HEK293 (cell line): Measurements from ENCODE around the gene PPFIBP1.

ENCODE experiments used
- CTCF ChIA-PET: fragments of 350-600 bp; formaldehyde crosslinking; extraction: SDS; loops from one replicate; lab custom pipeline; 2021; ENCODE audit warnings: antibody characterized with exemption; lab: Yijun Ruan, JAX
- POLR2A ChIA-PET: fragments of 300-600 bp; formaldehyde crosslinking; extraction: SDS; loops from one replicate; lab custom pipeline; 2020; ENCODE audit warnings: antibody characterized with exemption, inconsistent platforms; lab: Yijun Ruan, JAX
- H3K27ac ChIP-seq: fragments of 200-500 bp; sonication (Bioruptor generic); 2 replicates; pipeline ENCODE4 v1.5.1; 2014; ENCODE audit warnings: low read depth, low read length, control low read depth, inconsistent platforms; ENCODE audit errors: extremely low read depth
- H3K36me3 ChIP-seq, 2 experiments: fragments of 200-500 bp in 1 of 2; sonication (Bioruptor generic) in 1 of 2; 1 replicate in 1 of 2; 2 replicates in 1 of 2; pipeline ENCODE4 v1.5.1; 2014 to 2017; ENCODE audit warnings: inconsistent platforms in 2 of 2, low read length in 2 of 2; ENCODE audit not compliant: control insufficient read depth in 2 of 2, insufficient read depth in 1 of 2
- H3K4me1 ChIP-seq: fragments of 200-500 bp; sonication (Bioruptor generic); 2 replicates; pipeline ENCODE4 v1.5.1; 2014; ENCODE audit warnings: mild to moderate bottlenecking, low read length, inconsistent platforms; ENCODE audit not compliant: control insufficient read depth, insufficient read depth
- H3K4me3 ChIP-seq: 2 replicates; pipeline ENCODE4 v1.5.1; 2011; ENCODE audit warnings: low read depth, mild to moderate bottlenecking, control low read depth, low read length, moderate library complexity
- H3K9me3 ChIP-seq: fragments of 200-500 bp; sonication (Bioruptor generic); 2 replicates; pipeline ENCODE4 v1.5.1; 2014; ENCODE audit warnings: low read depth, low read length, inconsistent platforms; ENCODE audit not compliant: control insufficient read depth, insufficient read depth
- KLF8 ChIP-seq: fragments of 450-650 bp; formaldehyde crosslinking; IDR thresholded peaks from 2 replicates; pipeline ENCODE4 v1.5.1; 2016; ENCODE audit warnings: missing biosample characterization, missing genetic modification characterization
- MEIS1 ChIP-seq: sonication (generic); formaldehyde crosslinking; IDR thresholded peaks from 2 replicates; pipeline ENCODE4 v1.8.1; 2022; ENCODE audit warnings: missing genetic modification reagents, mild to moderate bottlenecking, borderline replicate concordance
- PRDM4 ChIP-seq: fragments of 450-650 bp; formaldehyde crosslinking; IDR thresholded peaks from 2 replicates; pipeline ENCODE4 v1.5.1; 2017; ENCODE audit warnings: missing biosample characterization, missing genetic modification characterization
- REPIN1 ChIP-seq: fragments of 450-650 bp; formaldehyde crosslinking; IDR thresholded peaks from 2 replicates; pipeline ENCODE4 v1.5.1; 2017; ENCODE audit warnings: missing biosample characterization, missing genetic modification characterization, low read depth
- SCRT2 ChIP-seq: fragments of 450-650 bp; formaldehyde crosslinking; IDR thresholded peaks from 2 replicates; pipeline ENCODE4 v1.5.1; 2016; ENCODE audit warnings: missing biosample characterization, missing genetic modification characterization
- SP7 ChIP-seq: fragments of 450-650 bp; formaldehyde crosslinking; IDR thresholded peaks from 2 replicates; pipeline ENCODE4 v1.5.1; 2016; ENCODE audit warnings: missing biosample characterization, missing genetic modification characterization
- ZBTB10 ChIP-seq: fragments of 450-650 bp; formaldehyde crosslinking; IDR thresholded peaks from 2 replicates; pipeline ENCODE4 v1.5.1; 2016; ENCODE audit warnings: missing biosample characterization, missing genetic modification characterization
- ZBTB21 ChIP-seq: fragments of 450-650 bp; formaldehyde crosslinking; IDR thresholded peaks from 2 replicates; pipeline ENCODE4 v1.5.1; 2017; ENCODE audit warnings: missing biosample characterization, missing genetic modification characterization
- ZNF112 ChIP-seq: fragments of 450-650 bp; formaldehyde crosslinking; IDR thresholded peaks from 2 replicates; pipeline ENCODE4 v1.5.0; 2017; ENCODE audit warnings: missing biosample characterization, missing genetic modification characterization
- ZNF26 ChIP-seq: fragments of 450-650 bp; formaldehyde crosslinking; IDR thresholded peaks from 2 replicates; pipeline ENCODE4 v1.5.1; 2016; ENCODE audit warnings: missing biosample characterization, missing genetic modification characterization
- ZNF433 ChIP-seq: fragments of 450-650 bp; formaldehyde crosslinking; IDR thresholded peaks from 2 replicates; pipeline ENCODE4 v1.5.1; 2016; ENCODE audit warnings: missing biosample characterization, missing genetic modification characterization, low read depth
- ZNF488 ChIP-seq: fragments of 450-650 bp; formaldehyde crosslinking; IDR thresholded peaks from 2 replicates; pipeline ENCODE4 v1.5.1; 2016; ENCODE audit warnings: missing biosample characterization, missing genetic modification characterization
- ZNF514 ChIP-seq: fragments of 450-650 bp; formaldehyde crosslinking; IDR thresholded peaks from 2 replicates; pipeline ENCODE4 v1.5.1; 2016; ENCODE audit warnings: missing biosample characterization, missing genetic modification characterization
- ZNF558 ChIP-seq: fragments of 450-650 bp; formaldehyde crosslinking; IDR thresholded peaks from 2 replicates; pipeline ENCODE4 v1.5.1; 2016; ENCODE audit warnings: missing biosample characterization, missing genetic modification characterization
- ZNF560 ChIP-seq: fragments of 450-650 bp; formaldehyde crosslinking; IDR thresholded peaks from 2 replicates; pipeline ENCODE4 v1.5.1; 2017; ENCODE audit warnings: missing biosample characterization, missing genetic modification characterization, borderline replicate concordance
- ZNF600 ChIP-seq: fragments of 450-650 bp; formaldehyde crosslinking; IDR thresholded peaks from 2 replicates; pipeline ENCODE4 v1.5.1; 2016; ENCODE audit warnings: missing biosample characterization, missing genetic modification characterization
- ZNF645 ChIP-seq: fragments of 450-650 bp; formaldehyde crosslinking; IDR thresholded peaks from 2 replicates; pipeline ENCODE4; 2016; ENCODE audit warnings: missing biosample characterization, missing genetic modification characterization
- ZNF660 ChIP-seq: fragments of 450-650 bp; IDR thresholded peaks from 2 replicates; pipeline ENCODE4 v1.5.1; 2018; ENCODE audit warnings: missing biosample characterization, mild to moderate bottlenecking, missing genetic modification characterization
- ZSCAN16 ChIP-seq: fragments of 450-650 bp; formaldehyde crosslinking; IDR thresholded peaks from 2 replicates; pipeline ENCODE4 v1.5.1; 2016; ENCODE audit warnings: missing biosample characterization, missing genetic modification characterization
- ZXDB ChIP-seq: fragments of 450-650 bp; formaldehyde crosslinking; IDR thresholded peaks from 2 replicates; pipeline ENCODE4 v1.5.1; 2016; ENCODE audit warnings: missing biosample characterization, missing genetic modification characterization

Gene PPFIBP1

GRCh38 chr12:27644158-27644845 lies 120.3 kb downstream of the PPFIBP1 start (continued):
- TF ChIP-seq ZNF560 (tag by site-specific recombination) (no peak), REPIN1 (tag by site-specific recombination) (no peak), ZBTB21 (tag by site-specific recombination) (no peak), ZNF558 (tag by site-specific recombination) (no peak), KLF8 (tag by site-specific recombination) (no peak), SCRT2 (no peak), ZNF112 (tag by site-specific recombination) (no peak), ZNF433 (tag by site-specific recombination) (no peak), SP7 (tag by site-specific recombination) (peak; percentile 65; the same call in 1 of the 2 replicates), ZNF488 (no peak)

GRCh38 chr12:27645671-27646070 lies 121.7 kb downstream of the PPFIBP1 start:
- H3K4me3 ChIP-seq = no peak overlapping the region
- H3K9me3 ChIP-seq = no peaks in the 10 kb centered on the region
- TF ChIP-seq ZXDB = peak; percentile 33; the same call in 1 of the 2 replicates
- TF ChIP-seq MEIS1 (CRISPR knock-in tag) = no peak
- TF ChIP-seq ZSCAN16 = no peak
- TF ChIP-seq ZNF514 (tag by site-specific recombination) = no peak
- no peak for TF ChIP-seq PRDM4 (tag by site-specific recombination)
- no peak for TF ChIP-seq ZBTB10
- TF ChIP-seq ZNF660 (tag by site-specific recombination) = no peak
- TF ChIP-seq ZNF433 (tag by site-specific recombination) = no peak
- ChIA-PET POLR2A (no interaction called here), CTCF (interaction anchor here (0.8 to 2.1 kb wide), 2 partner anchors 10 to 24 kb away, joined by 3 to 6 read pairs; no protein-coding TSS in a partner anchor)
- peaks cover 17% of the 10 kb centered on the region for H3K4me1 ChIP-seq
- no peak overlapping the region; the same call in 1 of the 2 replicates for H3K27ac ChIP-seq
- no peaks in the 10 kb centered on the region for H3K36me3 ChIP-seq

- ChIA-PET POLR2A (no interaction called here), CTCF (interaction anchor here (0.6 to 2.1 kb wide), 3 partner anchors 10 to 301 kb away, joined by 4 to 6 read pairs (median 4); no protein-coding TSS in a partner anchor)
- H3K27ac ChIP-seq = no peak overlapping the region
- H3K9me3 ChIP-seq = no peaks in the 10 kb centered on the region
- no peaks in the 10 kb centered on the region for H3K36me3 ChIP-seq
- H3K4me1 ChIP-seq = peaks cover 17% of the 10 kb centered on the region
- H3K4me3 ChIP-seq = no peak overlapping the region
- no peak for TF ChIP-seq ZNF26 (tag by site-specific recombination)
- TF ChIP-seq ZNF600 (tag by site-specific recombination) = no peak
- TF ChIP-seq ZNF645 (tag by site-specific recombination) = no peak
These were observed 122.1 kb downstream of the PPFIBP1 start for GRCh38 chr12:27646149-27646548.
